IPS-15b (cell line): ENCODE results near the gene WFDC10B.
"Not testable (repeated sequence)": the region's sequence is repeated elsewhere in the genome, so short reads cannot be mapped to it uniquely, and the experiment has no call there.

Source experiments
- H3K27me3 ChIP-seq: one replicate; pipeline ENCODE4 v1.6.1; 2013; ENCODE audit warnings: low read length; ENCODE audit not compliant: control insufficient read depth, insufficient read depth
- H3K36me3 ChIP-seq: one replicate; pipeline ENCODE4 v1.6.1; 2013; ENCODE audit warnings: low read length; ENCODE audit not compliant: control insufficient read depth, insufficient read depth
- H3K4me1 ChIP-seq: one replicate; pipeline ENCODE4 v1.6.1; 2013; ENCODE audit warnings: mild to moderate bottlenecking, low read length; ENCODE audit not compliant: control insufficient read depth, insufficient read depth
- H3K4me3 ChIP-seq: one replicate; pipeline ENCODE4 v1.5.1; 2013; ENCODE audit warnings: low read depth, low read length
- H3K9ac ChIP-seq: one replicate; pipeline ENCODE4 v1.6.1; 2013; ENCODE audit warnings: low read depth, mild to moderate bottlenecking, low read length
- H3K9me3 ChIP-seq: one replicate; pipeline ENCODE4 v1.6.1; 2013; ENCODE audit warnings: mild to moderate bottlenecking, low read length; ENCODE audit not compliant: control insufficient read depth, insufficient read depth

WFDC10B gene

DNA sequence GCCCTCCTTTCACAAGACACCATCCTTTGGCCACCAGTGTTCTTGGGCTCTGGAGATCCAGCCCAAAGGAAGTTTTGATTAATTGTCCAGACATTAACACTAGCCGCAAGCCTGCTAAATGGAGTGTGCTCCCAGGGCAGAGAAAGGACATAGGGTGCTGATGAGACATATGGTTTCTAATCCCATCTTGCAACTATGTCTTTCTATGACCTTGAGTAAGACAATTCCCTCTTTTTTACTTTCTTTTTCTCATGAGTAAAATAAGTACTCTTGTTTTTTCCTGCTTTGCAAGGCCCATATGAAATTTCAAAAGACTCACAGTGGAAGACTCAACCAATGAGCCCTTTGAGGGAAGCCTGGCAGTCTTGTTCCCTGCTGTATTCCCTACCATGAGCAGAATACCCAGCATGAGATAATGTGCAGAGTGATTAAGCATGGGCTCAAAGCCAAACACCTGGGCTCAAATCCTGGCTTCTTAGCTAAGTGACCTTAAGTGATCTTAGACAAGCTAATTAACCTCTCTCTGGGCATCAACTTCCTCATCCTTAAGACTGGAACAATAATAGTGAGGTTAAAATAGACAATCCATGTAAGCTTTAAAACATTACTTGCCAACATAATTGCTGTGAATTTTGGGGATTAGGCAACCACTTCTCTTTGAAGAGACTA, at the start of gene WFDC10B:
Gene WFDC10B, minus strand, starts transcription at position 51 of the 669 bp plus-strand sequence. CDS start 19,027 bp downstream, outside the sequence.
- Histone ChIP-seq H3K4me3 (no peak within 1 kb of the TSS), H3K27me3 (no peaks in the 10 kb centered on the region), H3K9me3 (no peaks in the 10 kb centered on the region)

DNA sequence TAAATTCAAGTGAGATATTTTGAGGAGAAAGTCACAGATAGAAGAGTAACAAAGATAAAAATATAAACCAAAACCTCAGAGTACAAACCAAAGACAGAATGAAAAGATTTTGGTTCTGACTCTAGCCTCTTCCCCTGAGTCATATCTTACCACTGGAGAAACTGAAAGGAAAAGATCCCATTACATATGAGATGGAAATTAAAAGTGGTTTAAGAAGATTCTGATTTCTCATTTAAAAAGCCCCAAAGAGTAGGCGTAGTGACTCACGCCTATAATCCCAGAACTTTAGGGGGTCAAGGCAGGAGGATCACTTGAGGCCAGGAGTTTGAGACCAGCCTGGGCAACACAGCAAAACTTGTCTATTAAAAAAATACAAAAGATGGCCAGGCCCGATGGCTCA, 47.9 kb upstream of the WFDC10B start:
- Histone ChIP-seq H3K9me3 (no peaks in the 10 kb centered on the region), H3K4me3 (no peak overlapping the region), H3K36me3 (no peaks in the 10 kb centered on the region), H3K9ac (no peak overlapping the region), H3K27me3 (no peaks in the 10 kb centered on the region), H3K4me1 (no peaks in the 10 kb centered on the region)

More for the DNA sequence above, at the start of gene WFDC10B:
- Histone ChIP-seq H3K4me1 (no peaks in the 10 kb centered on the region), H3K36me3 (no peaks in the 10 kb centered on the region), H3K9ac (no peak within 1 kb of the TSS)

DNA sequence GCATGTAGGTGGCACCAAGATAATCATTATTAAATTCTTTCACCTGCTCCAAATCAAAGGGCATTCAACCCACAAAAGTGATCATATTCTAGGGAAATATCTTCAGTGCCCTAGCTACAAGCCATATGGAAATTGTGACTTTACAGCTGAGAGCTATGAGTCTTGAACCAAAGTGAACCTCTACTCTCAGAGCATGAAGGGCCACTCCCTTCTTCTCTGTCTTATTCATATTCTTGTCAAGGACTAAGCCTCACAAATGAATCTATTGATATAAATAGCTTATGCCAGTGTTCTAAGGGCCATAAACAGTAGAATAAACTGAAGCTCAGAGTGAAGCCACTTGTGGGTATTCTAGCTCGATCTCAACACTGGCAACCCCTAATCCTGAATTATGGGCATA, 46.9 kb upstream of the WFDC10B start:
- Histone ChIP-seq H3K27me3 (no peaks in the 10 kb centered on the region), H3K9me3 (no peaks in the 10 kb centered on the region), H3K36me3 (no peaks in the 10 kb centered on the region), H3K4me3 (no peak overlapping the region), H3K4me1 (no peaks in the 10 kb centered on the region), H3K9ac (no peak overlapping the region)

DNA sequence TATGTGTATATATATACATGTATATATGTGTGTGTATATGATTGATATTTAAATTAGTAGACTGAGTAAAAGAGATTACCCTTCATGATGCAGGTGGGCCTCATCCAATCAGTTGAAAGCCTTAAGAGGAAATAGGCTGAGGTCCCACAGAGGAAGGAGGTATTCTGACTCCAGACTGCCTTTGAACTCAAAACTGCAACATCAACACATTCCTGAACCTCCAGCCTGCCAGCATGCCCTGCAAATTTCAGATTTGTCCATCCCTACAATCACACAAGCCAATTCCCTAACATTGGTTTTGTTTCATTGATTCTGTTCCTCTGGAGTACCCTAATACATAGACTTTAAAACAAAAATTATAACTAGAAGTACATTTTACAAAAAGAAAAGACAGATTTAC, 40.2 kb upstream of the WFDC10B start:
- Histone ChIP-seq H3K27me3 (no peaks in the 10 kb centered on the region), H3K4me1 (no peaks in the 10 kb centered on the region), H3K4me3 (no peak overlapping the region), H3K9ac (no peak overlapping the region), H3K36me3 (no peaks in the 10 kb centered on the region), H3K9me3 (no peaks in the 10 kb centered on the region)

DNA sequence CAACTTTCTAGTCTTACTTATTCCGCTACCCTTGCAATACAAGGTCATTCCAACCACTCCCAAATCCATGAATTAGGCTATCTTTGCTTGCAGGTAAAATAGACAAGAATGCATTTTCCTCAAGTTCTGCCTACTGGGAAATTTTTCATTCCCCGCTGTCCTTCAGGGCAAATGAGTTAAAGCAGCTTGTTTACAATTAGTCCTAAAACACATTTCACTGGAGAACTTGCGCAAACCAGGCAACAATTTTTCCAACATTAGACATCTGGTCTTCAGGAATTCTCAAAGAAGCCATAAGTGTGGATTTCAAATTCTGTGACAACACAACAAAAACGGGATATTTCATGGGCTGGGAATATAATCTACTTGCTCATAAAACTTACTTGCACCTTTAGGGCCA, 37.8 kb upstream of the WFDC10B start:
- Histone ChIP-seq H3K9me3 (no peaks in the 10 kb centered on the region), H3K27me3 (no peaks in the 10 kb centered on the region), H3K4me3 (no peak overlapping the region), H3K36me3 (no peaks in the 10 kb centered on the region), H3K9ac (no peak overlapping the region), H3K4me1 (no peaks in the 10 kb centered on the region)

- Histone ChIP-seq H3K4me1 (no peaks in the 10 kb centered on the region), H3K36me3 (no peaks in the 10 kb centered on the region), H3K27me3 (no peaks in the 10 kb centered on the region), H3K9ac (no peak overlapping the region), H3K9me3 (no peaks in the 10 kb centered on the region), H3K4me3 (no peak overlapping the region)
Measured at GRCh38 chr20:45735988-45736387, 31.2 kb upstream of the WFDC10B start.

DNA sequence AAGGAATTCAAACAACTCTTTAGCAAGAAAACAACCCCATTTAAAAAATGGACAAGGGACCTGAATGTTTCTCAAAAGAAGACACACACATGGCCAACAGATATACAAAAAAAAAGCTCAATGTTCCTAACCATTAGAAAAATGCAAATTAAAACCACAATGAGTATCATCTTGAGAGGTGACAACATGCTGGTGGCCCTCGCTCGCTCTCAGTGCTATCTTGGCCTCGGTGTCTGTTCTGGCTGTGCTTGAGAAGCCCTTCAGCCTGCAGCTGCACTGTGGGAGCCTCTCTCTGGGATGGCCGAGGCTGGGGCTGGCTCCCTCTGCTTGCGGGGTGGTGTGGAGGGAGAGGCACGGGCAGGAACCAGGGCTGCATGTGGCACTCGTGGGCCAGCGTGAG, 30.7 kb upstream of the WFDC10B start:
- Histone ChIP-seq H3K27me3 (no peaks in the 10 kb centered on the region), H3K4me3 (no peak overlapping the region), H3K9ac (no peak overlapping the region), H3K36me3 (no peaks in the 10 kb centered on the region), H3K4me1 (no peaks in the 10 kb centered on the region), H3K9me3 (no peaks in the 10 kb centered on the region)

GRCh38 chr20:45732199-45732598, 27.4 kb upstream of the WFDC10B start:
- Histone ChIP-seq H3K9ac (no peak overlapping the region), H3K4me1 (no peaks in the 10 kb centered on the region), H3K9me3 (no peaks in the 10 kb centered on the region), H3K36me3 (no peaks in the 10 kb centered on the region), H3K27me3 (no peaks in the 10 kb centered on the region), H3K4me3 (no peak overlapping the region)

- no peaks in the 10 kb centered on the region for H3K4me1 ChIP-seq
- no peaks in the 10 kb centered on the region for H3K36me3 ChIP-seq
- no peak overlapping the region for H3K9ac ChIP-seq
- H3K9me3 ChIP-seq: no peaks in the 10 kb centered on the region
- no peaks in the 10 kb centered on the region for H3K27me3 ChIP-seq
- H3K4me3 ChIP-seq: no peak overlapping the region
Measured at GRCh38 chr20:45727044-45727443, 22.2 kb upstream of the WFDC10B start.

DNA sequence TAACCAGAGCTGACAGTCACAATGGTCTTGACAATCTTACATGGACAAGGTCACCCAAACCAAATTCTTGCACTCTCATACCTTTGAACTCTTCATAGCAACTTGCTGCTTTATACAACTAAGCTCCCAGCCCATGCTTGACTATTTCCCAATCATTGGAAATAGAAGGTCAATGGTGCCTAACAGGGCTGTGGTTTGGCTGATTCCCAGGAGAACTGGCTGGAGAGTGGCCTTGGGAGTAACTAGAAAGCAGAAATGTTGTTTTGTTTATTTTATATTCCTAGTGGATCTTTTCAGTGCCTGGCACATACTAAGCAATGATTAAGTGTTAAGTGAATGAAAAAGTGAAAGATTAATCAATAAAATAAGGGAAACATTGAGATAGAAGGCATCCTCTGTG, 20.3 kb upstream of the WFDC10B start:
- H3K36me3 ChIP-seq: no peaks in the 10 kb centered on the region
- H3K9me3 ChIP-seq: no peaks in the 10 kb centered on the region
- H3K27me3 ChIP-seq: no peaks in the 10 kb centered on the region
- H3K9ac ChIP-seq: no peak overlapping the region
- H3K4me3 ChIP-seq: no peak overlapping the region
- H3K4me1 ChIP-seq: no peaks in the 10 kb centered on the region

DNA sequence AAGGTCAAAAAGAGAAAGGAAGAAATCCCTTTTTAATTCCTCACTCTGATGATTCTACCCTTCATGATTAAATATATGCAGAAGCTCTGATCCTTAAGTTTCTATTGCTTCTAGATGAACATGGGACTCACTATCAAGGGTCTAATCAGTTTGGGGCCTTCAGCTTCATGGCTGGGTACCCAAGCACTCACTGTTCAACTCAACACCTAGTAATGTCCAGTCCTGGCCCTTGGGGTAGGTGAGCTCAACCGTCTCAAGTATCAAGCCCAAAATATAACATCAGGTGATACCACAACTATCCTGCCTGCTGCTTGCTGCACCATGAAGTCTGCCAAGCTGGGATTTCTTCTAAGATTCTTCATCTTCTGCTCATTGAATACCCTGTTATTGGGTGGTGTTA, 17.2 kb upstream of the WFDC10B start, which contains the start of gene SPINT4:
Gene SPINT4, plus strand, starts transcription at position 301 of the 400 bp plus-strand sequence. Its CDS starts 21 bp downstream, at position 322.
- Histone ChIP-seq H3K4me3 (no peak within 1 kb of the TSS), H3K9me3 (no peaks in the 10 kb centered on the region), H3K9ac (no peak within 1 kb of the TSS), H3K27me3 (no peaks in the 10 kb centered on the region), H3K4me1 (no peaks in the 10 kb centered on the region), H3K36me3 (no peaks in the 10 kb centered on the region)

GRCh38 chr20:45716141-45716688, 11.4 kb upstream of the WFDC10B start:
- not testable (repeated sequence) for H3K9ac ChIP-seq, H3K9me3 ChIP-seq, H3K27me3 ChIP-seq, H3K4me1 ChIP-seq, H3K36me3 ChIP-seq, H3K4me3 ChIP-seq
